K562 (cell line): ENCODE data around the gene PCDH12. TPM values are rescaled to one million over a fixed set of nuclear protein-coding genes. Genes with fewer than 3 reads are reported as not detected.

ENCODE experiments used
- ATAC-seq: fragments of 200-7000 bp; cut with Tn5 transposase; 3 replicates; pipeline ENCODE4 v1.9.1; 2020; ENCODE audit warnings: moderate library complexity
- BruUV-seq: library from RNA; stranded (reverse); fragments of 400-500 nt; replicated peaks from 2 replicates; lab custom pipeline; 2021; lab: Mats Ljungman, UMichigan
- CTCF ChIA-PET: fragments of 300-600 bp; formaldehyde crosslinking; extraction: SDS; loops from one replicate; lab custom pipeline; 2021; ENCODE audit warnings: low intra/inter-chr PET ratio; lab: Yijun Ruan, JAX
- POLR2A ChIA-PET: fragments of 300-600, 350-650 bp; sonication (Branson Sonifier 250); formaldehyde crosslinking; extraction: SDS; loops from one replicate; lab custom pipeline; 2021; ENCODE audit warnings: antibody characterized with exemption, inconsistent platforms; lab: Yijun Ruan, JAX
- DNase-seq, 4 experiments: peaks; one replicate each; pipeline versions ENCODE4 v3.0.0 to v3.0.0-alpha.2; 2011 to 2018; ENCODE audit warnings: low spot score in 3 of 4, mixed read lengths in 3 of 4; ENCODE audit errors: extremely low read depth in 1 of 4
- FAIRE-seq: peaks from 2 replicates; lab custom pipeline; 2011; peaks lifted over from hg19 to GRCh38; lab: Jason Lieb, UNC
- H2AFZ ChIP-seq: 2 replicates; pipeline ENCODE4 v1.6.0; 2011; ENCODE audit warnings: low read depth, low read length, control low read depth, inconsistent platforms
- H3K27ac ChIP-seq: fragments of 200-600 bp; 3 replicates; pipeline ENCODE4 v1.8.0; 2011; ENCODE audit warnings: low read depth, mild to moderate bottlenecking, control low read depth, inconsistent platforms, low read length, moderate library complexity, mixed read lengths; ENCODE audit errors: extremely low read depth
- H3K27me3 ChIP-seq, 2 experiments: fragments of 300-600 bp in 1 of 2; 2 replicates in 1 of 2; 3 replicates in 1 of 2; pipeline versions ENCODE4 v1.6.0 to v1.8.0; 2011; ENCODE audit warnings: inconsistent platforms in 2 of 2, low read length in 2 of 2, mild to moderate bottlenecking in 1 of 2, mixed read lengths in 1 of 2, moderate library complexity in 1 of 2; ENCODE audit not compliant: control insufficient read depth in 2 of 2, insufficient read depth in 2 of 2
- H3K36me3 ChIP-seq: fragments of 300-600 bp; 3 replicates; pipeline ENCODE4 v1.8.0; 2011; ENCODE audit warnings: mild to moderate bottlenecking, low read length, inconsistent platforms; ENCODE audit not compliant: control insufficient read depth, insufficient read depth
- H3K4me1 ChIP-seq, 2 experiments: fragments of 200-600 bp in 1 of 2; replicated peaks in 1 of 2; 2 replicates in 1 of 2; 3 replicates in 1 of 2; pipeline versions ENCODE4 v1.5.1 to v1.8.0; 2011; ENCODE audit warnings: inconsistent platforms in 2 of 2, low read length in 2 of 2, mild to moderate bottlenecking in 1 of 2, mixed read lengths in 1 of 2, moderate library complexity in 1 of 2; ENCODE audit not compliant: control insufficient read depth in 2 of 2, insufficient read depth in 2 of 2
- H3K4me2 ChIP-seq: 2 replicates; pipeline ENCODE4 v1.6.1; 2011; ENCODE audit warnings: low read length, control low read depth, inconsistent platforms, mixed read lengths; ENCODE audit not compliant: insufficient read depth
- H3K4me3 ChIP-seq: fragments of 200-600 bp; sonication (generic), shearing (Covaris generic); 2 replicates; pipeline ENCODE4 v1.5.1; 2016; ENCODE audit warnings: control low read depth, inconsistent platforms
- H3K79me2 ChIP-seq: fragments of 200-600 bp; 3 replicates; pipeline ENCODE4 v1.8.0; 2011; ENCODE audit warnings: low read length, inconsistent platforms; ENCODE audit not compliant: control insufficient read depth, insufficient read depth
- H3K9ac ChIP-seq, 2 experiments: 2 replicates each; pipeline versions ENCODE4 v1.6.0 to v1.6.1; 2011; ENCODE audit warnings: low read depth in 2 of 2, low read length in 2 of 2, control low read depth in 1 of 2, inconsistent platforms in 1 of 2, mild to moderate bottlenecking in 1 of 2, mixed read lengths in 1 of 2; ENCODE audit not compliant: insufficient read depth in 1 of 2
- H3K9me1 ChIP-seq: one replicate; pipeline ENCODE4 v1.6.0; 2011; ENCODE audit warnings: inconsistent platforms, mild to moderate bottlenecking, low read length, moderate library complexity; ENCODE audit not compliant: control insufficient read depth, insufficient read depth
- H3K9me3 ChIP-seq: replicated peaks from 2 replicates; pipeline ENCODE4 v1.5.1; 2011; ENCODE audit warnings: low read depth, low read length, inconsistent platforms; ENCODE audit not compliant: control insufficient read depth, insufficient read depth
- H4K20me1 ChIP-seq: replicated peaks from 2 replicates; pipeline ENCODE4 v1.6.1; 2011; ENCODE audit warnings: low read length, inconsistent platforms, mixed read lengths; ENCODE audit not compliant: control insufficient read depth, insufficient read depth
- CUX1 ChIP-seq: fragments of 200-800 bp; sonication (Bioruptor generic); IDR thresholded peaks from 2 replicates; pipeline ENCODE4 v1.6.1; 2016; ENCODE audit warnings: missing genetic modification characterization, missing compliant biosample characterization
- MAFG ChIP-seq: fragments of 450-650 bp; conservative IDR thresholded peaks from 2 replicates; pipeline ENCODE4 v1.6.1; 2016; ENCODE audit warnings: missing genetic modification characterization, missing compliant biosample characterization
- MIER1 ChIP-seq: fragments of 450-650 bp; IDR thresholded peaks from 2 replicates; pipeline ENCODE4 v1.6.1; 2016; ENCODE audit warnings: antibody characterized with exemption, mild to moderate bottlenecking, low read depth
- PHTF2 ChIP-seq: fragments of 250-450 bp; sonication (Bioruptor Pico); IDR thresholded peaks from 2 replicates; pipeline ENCODE4 v1.5.0; 2021; ENCODE audit warnings: mild to moderate bottlenecking
- PTBP1 ChIP-seq: fragments of 200-400 bp; formaldehyde crosslinking; IDR thresholded peaks from 2 replicates; pipeline ENCODE4 v1.6.1; 2017; ENCODE audit warnings: low read depth, low read length
- RBM22 ChIP-seq: fragments of 200-400 bp; formaldehyde crosslinking; IDR thresholded peaks from 2 replicates; pipeline ENCODE4 v1.6.1; 2018; ENCODE audit warnings: low read length, low read depth; ENCODE audit not compliant: poor library complexity, severe bottlenecking
- SMARCB1 ChIP-seq: IDR thresholded peaks from 2 replicates; pipeline ENCODE4 v1.6.1; 2011; ENCODE audit warnings: improper control_type of control experiment, low read depth; ENCODE audit not compliant: insufficient read length
- TCFL5 ChIP-seq: fragments of 250-450 bp; sonication (Bioruptor Pico); conservative IDR thresholded peaks from 2 replicates; pipeline ENCODE4 v1.6.1; 2021; ENCODE audit warnings: mild to moderate bottlenecking, moderate library complexity, matching md5 sums
- ZNF311 ChIP-seq: fragments of 250-450 bp; sonication (Bioruptor Pico); IDR thresholded peaks from 2 replicates; pipeline ENCODE4 v1.4.0; 2020; ENCODE audit warnings: mild to moderate bottlenecking, moderate library complexity
- ZNF347 ChIP-seq: fragments of 450-650 bp; formaldehyde crosslinking; IDR thresholded peaks from 2 replicates; pipeline ENCODE4 v1.4.0; 2020; ENCODE audit warnings: low read depth, mild to moderate bottlenecking, moderate library complexity
- WGBS: fragments of 100-300 bp; shearing (Covaris generic); methylation state at CpG from one replicate; pipeline ENCODE4 v1.1.6; 2016; ENCODE audit warnings: low coverage, mixed read lengths; ENCODE audit not compliant: insufficient coverage; ENCODE audit errors: missing lambda C conversion rate; 5-methylcytosine and 5-hydroxymethylcytosine counted together
- in situ Hi-C: fragments of 300-500 bp; cut with MboI; formaldehyde crosslinking; loops from 4 replicates; pipeline ENCODE4 v1.15.0; 2018; ENCODE audit warnings: inconsistent platforms, mixed read lengths
- intact Hi-C: fragments of 100-400 bp; cut with micrococcal nuclease; formaldehyde crosslinking; loops from 2 replicates; pipeline ENCODE4 v1.14.2; 2022
- polyA plus RNA-seq, 8 experiments: library from polyadenylated mRNA; depleted of rRNA in 4 of 8; stranded (reverse) in 5 of 8; unstranded in 3 of 8; fragments of >200 nt; fragmentation: Nextera tagmentation in 2 of 8; fragmentation: Illumina TruSeq in 1 of 8; extraction: Ambion mirVana in 2 of 8; extraction: Trizol in 1 of 8; gene quantifications; 2 replicates each; pipeline versions ENCODE4 v1.2.1 to v1.2.3, GENCODE V29; 2011 to 2014; ENCODE audit warnings: inconsistent platforms in 1 of 8, missing spikeins in 1 of 8
- total RNA-seq, 7 experiments: library from RNA; depleted of rRNA in 6 of 7; stranded (reverse); fragments of >200 nt in 6 of 7; fragmentation: Illumina TruSeq in 2 of 7; extraction: Trizol in 2 of 7; gene quantifications; 2 replicates each; pipeline versions ENCODE4 v1.2.1 to v1.2.3, GENCODE V29; 2011 to 2021; ENCODE audit warnings: low replicate concordance in 1 of 7
- TF ChIP-seq, protein P1 (sequence below): fragments of 450-650 bp; formaldehyde crosslinking; IDR thresholded peaks from 2 replicates; pipeline ENCODE4 v1.4.0; 2020; ENCODE audit warnings: mild to moderate bottlenecking

The PCDH12 gene
- total and polyA plus RNA-seq, 9 of the 15 experiments (the other 6 are each of a cell fraction or from before 2014, with no cell fraction given): 0.01 to 0.04 (median 0.01) TPM; not detected in 4

DNA sequence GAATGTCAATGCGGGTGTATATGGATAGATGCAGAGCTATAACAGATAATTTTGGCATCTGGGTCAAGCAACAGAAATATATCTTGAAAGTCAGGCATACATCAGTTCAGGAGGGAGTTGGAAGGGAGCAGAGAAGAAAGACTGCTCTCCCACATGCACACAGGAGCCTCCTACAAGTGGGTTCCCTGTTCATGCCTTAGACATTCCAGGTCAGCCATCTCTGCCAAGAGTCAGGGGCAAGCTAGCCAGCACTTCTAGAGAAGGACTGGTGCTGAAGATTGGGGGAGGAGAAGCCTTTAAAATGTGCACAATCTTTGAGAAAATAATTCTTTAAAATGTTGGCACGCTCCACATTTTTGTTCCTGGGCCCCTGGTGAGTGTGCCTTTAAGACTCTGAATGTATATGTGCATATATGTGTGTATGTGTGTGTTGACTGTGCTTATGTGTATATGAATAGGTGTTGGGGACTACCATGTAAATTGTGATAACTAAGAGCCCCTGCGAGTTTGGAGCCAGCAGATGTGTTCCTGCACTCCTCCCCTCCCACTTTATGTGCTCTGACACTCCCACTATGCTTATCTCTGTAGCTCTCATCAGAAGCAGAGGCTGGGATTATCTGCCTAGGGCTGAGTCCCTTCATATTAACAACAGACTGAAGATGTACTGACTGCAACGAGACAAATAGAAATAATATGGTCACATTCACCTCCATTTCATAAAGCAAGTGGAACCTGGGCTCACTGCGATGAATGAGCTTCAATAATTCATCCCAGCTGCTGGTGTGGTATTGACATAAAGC lies 55.8 kb downstream of the PCDH12 start (continued):
- TF ChIP-seq ZNF347 (CRISPR knock-in tag) (no peak), PTBP1 (no peak), SMARCB1 (no peak), PHTF2 (CRISPR knock-in tag) (no peak), RBM22 (no peak), MIER1 (no peak), ZNF311 (CRISPR knock-in tag) (no peak)
- TF ChIP-seq, protein P1, sequence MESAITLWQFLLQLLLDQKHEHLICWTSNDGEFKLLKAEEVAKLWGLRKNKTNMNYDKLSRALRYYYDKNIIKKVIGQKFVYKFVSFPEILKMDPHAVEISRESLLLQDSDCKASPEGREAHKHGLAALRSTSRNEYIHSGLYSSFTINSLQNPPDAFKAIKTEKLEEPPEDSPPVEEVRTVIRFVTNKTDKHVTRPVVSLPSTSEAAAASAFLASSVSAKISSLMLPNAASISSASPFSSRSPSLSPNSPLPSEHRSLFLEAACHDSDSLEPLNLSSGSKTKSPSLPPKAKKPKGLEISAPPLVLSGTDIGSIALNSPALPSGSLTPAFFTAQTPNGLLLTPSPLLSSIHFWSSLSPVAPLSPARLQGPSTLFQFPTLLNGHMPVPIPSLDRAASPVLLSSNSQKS (CRISPR knock-in tag): no peak

DNA sequence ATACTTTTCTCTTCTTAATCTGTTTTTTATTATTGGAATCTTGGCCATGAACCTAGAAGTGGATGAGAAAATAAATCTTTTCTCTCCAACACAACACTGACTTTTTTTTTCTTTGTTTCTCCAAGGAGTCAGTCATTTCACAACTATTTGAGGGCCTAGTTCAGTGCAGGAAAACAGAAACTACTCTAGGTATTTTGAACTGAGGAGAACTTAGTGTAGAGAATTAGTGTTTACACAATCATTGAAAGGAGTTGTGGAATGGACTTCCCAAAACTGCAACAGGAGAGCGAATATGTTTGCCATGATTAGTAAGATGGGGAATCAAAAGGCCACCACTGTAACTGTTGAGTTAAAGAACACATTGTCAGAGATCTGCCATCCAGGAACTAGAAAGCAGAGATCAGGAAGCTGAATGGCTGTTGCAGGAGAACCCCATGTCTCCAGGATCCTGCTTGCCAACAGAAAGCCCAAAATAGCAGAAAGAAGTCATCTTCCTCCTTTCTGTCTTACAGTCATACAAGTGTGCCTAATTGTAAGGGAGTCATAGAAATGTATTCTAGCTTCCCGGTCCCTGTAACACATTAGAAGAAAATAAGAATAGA lies 59.5 kb downstream of the PCDH12 start:
- in situ Hi-C loops: no loop called here
- BruUV-seq: no TSS peak

More for the DNA sequence above, 59.5 kb downstream of the PCDH12 start:
- CTCF ChIA-PET: interaction anchor here (0.6 kb wide), 1 partner anchor 192 kb away, joined by 3 read pairs; no protein-coding TSS in a partner anchor
- no peaks in the 10 kb centered on the region for H3K9me3 ChIP-seq
- ATAC-seq: no peak
- H3K4me1 ChIP-seq: peaks cover 19% of the 10 kb centered on the region in 2 experiments
- H4K20me1 ChIP-seq: no peaks in the 10 kb centered on the region
- H3K4me2 ChIP-seq: no peak overlapping the region
- H3K9me1 ChIP-seq: no peaks in the 10 kb centered on the region
- H3K4me3 ChIP-seq: no peak overlapping the region
- 9% methylated on average over 2 of the region's 2 CpGs for WGBS
- TF ChIP-seq TCFL5: no peak
- TF ChIP-seq CUX1 (CRISPR knock-in tag): no peak
- TF ChIP-seq MAFG (tag): no peak
- TF ChIP-seq, all 486 proteins: peak for 0
- Histone ChIP-seq H3K79me2 (no peaks in the 10 kb centered on the region), H3K36me3 (no peaks in the 10 kb centered on the region), H3K9ac (no peak overlapping the region), H3K27me3 (peaks cover 3 to 5% of the 10 kb centered on the region in 2 experiments; a peak in 2 of 5 replicates), H2AFZ (no peak overlapping the region), H3K27ac (no peak overlapping the region)
- POLR2A ChIA-PET: no interaction called here
- intact Hi-C loops: no loop called here
- no peak for FAIRE-seq
- no peak for DNase-seq
